GM18861 (cell line): Measurements from ENCODE around the gene CCT8L2.
"Not testable (repeated sequence)": the region's sequence is repeated elsewhere in the genome, so short reads cannot be mapped to it uniquely, and the experiment has no call there.

Source experiments
- ATAC-seq: cut with Tn5 transposase; IDR thresholded peaks from one replicate; pipeline ENCODE4 v1.9.1; 2021; ENCODE audit not compliant: unreplicated experiment

CCT8L2 gene, protein sequence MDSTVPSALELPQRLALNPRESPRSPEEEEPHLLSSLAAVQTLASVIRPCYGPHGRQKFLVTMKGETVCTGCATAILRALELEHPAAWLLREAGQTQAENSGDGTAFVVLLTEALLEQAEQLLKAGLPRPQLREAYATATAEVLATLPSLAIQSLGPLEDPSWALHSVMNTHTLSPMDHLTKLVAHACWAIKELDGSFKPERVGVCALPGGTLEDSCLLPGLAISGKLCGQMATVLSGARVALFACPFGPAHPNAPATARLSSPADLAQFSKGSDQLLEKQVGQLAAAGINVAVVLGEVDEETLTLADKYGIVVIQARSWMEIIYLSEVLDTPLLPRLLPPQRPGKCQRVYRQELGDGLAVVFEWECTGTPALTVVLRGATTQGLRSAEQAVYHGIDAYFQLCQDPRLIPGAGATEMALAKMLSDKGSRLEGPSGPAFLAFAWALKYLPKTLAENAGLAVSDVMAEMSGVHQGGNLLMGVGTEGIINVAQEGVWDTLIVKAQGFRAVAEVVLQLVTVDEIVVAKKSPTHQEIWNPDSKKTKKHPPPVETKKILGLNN

GRCh38 chr22:16592710-16593109, at the start of gene CCT8L2:
TSS of gene CCT8L2 (minus strand) at chr22:16592810. CDS start at chr22:16592550, 260 bp downstream.
- ATAC-seq, result not testable (repeated sequence)

DNA sequence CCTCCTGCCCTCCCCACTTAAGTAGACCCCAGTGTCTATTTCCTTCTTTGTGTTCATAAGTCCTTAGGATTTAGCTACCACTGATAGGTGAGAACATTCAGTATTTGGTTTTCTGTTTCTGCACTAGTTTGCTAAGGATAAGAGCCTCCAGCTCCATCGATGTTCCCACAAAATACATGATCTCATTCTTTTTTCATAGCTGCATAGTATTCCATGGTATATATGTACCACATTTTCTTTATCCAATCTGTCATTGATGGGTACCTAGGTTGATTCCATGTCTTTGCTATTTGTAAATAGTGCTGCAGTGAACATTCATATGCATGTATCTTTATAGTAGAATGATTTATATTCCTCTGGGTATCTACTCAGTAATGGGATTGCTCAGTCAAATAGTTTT, 42.8 kb upstream of the CCT8L2 start:
- not testable (repeated sequence) for ATAC-seq

- ATAC-seq, result not testable (repeated sequence)
These were observed 41.5 kb upstream of the CCT8L2 start for GRCh38 chr22:16634092-16634491.

DNA sequence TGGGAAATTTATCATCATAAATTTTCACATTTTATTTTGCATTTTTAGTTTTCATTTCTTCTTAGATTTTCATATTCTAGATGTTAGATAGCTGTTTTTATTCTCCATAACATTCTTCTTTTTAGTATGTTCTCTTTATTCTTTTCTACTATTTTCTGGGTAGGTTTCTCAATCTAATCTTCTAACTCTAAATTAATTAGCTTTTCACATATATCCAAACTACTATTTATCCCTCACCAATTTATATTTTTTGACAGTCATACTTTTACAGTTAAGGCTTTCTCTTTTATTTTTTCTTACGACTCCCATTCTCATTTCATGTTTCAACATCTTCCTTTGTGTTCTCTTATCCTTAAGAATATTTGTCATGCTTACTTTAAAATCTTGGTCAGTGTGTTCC, 35.9 kb upstream of the CCT8L2 start:
- ATAC-seq, result not testable (repeated sequence)

DNA sequence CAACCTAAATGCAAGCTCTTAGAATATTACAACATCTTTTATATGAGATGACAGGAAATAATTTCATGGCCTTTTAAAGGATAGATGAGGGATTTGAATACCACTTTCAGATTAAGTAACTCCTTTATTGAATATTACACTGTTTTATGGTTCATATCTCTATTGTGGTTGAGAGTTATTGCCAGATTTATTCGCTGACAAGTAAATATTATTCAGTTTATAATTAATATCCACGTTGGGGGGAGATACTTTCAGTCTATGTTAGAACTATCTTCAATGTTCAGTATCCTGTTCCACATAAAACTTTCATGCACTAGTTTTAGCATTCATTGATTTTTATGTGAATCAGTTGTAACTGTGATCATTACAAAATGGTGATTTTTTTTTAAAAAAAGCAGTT, 32.4 kb upstream of the CCT8L2 start:
- ATAC-seq, result not testable (repeated sequence)

DNA sequence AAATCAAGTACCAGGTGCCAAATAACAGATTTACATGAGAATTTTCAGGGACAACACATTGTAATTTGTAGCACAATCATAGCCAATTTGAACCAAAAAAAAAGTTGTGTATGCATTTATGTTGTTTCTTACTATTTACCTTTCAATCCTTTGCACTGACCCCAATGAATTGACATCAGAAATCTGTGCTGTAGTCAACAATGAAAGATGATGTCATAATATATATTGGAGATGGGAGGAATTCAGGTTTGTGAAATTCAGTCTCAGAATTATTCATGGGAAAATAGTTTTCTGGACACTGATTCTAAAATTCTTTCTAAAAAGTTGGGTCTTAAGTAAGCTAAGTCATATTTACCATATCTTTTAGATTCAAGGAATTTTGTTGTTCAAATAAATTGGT, 31.0 kb upstream of the CCT8L2 start:
- ATAC-seq, result not testable (repeated sequence)

GRCh38 chr22:16617516-16617915, 24.9 kb upstream of the CCT8L2 start:
- not testable (repeated sequence) for ATAC-seq

GRCh38 chr22:16616390-16616938, 23.9 kb upstream of the CCT8L2 start:
- ATAC-seq, result not testable (repeated sequence)

DNA sequence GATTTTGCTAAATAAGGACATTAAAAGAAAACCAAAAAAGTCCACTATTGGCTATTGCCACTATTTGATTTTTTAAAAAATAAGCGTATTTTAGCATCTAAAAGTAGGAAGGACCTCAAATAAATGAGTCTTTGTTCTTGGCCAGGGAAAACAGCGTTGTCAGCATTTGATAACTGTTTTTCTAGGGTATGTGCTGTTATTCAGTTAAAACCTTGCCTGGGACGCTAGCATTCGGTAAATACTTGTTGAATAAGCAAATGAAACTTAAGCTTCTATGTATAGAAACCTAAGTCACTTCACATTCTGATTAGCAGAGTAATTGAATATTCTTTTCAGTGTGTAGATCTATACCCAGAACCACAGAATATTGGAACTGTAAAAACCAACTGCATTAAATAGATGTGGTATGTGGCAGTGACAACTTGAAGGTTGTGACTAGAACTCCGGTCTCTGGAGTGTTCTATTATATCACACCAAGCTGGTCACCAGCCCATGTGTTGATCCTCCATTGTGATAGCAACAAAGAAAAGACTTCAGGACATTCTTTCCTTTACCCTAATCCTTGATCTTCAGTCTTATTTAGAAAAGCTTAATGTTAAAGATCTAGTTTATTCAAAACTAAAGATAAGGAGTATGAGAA, 23.1 kb upstream of the CCT8L2 start:
- not testable (repeated sequence) for ATAC-seq

DNA sequence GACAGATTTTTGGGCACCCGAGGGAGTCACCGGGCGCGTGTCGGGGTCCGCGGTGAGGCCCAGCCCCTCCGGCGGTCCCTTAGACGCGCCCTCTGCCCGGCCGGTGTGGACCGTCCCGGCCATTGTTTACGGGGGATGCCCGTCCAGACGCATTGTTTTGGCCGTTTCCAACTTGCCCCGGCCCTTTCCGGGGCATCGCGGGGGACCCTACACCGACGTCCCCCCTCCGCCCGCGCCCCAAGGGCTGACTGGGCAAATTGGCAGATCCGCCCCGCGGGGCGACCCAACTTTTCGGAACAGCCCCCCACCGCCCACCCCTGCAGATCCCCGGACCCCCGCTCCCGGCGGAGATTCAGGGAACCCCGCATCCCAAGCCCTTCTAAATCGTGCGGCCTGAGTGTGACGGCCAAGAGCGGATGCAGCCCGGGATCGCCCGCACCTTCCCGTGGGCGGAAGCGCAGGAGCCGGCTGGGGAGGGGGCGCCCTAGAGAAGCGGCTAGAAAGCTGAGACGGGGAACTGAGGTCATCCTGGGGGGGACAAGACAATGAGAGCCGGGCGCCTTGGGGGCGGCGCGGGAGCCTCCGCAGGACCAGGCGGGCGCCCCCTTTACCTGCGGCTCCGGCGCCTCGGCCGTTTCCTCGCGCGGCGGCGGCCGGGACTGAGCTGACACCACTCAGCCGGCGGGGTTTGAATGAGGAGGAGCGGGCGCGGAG, 17.1 kb upstream of the CCT8L2 start:
- no peak for ATAC-seq

GRCh38 chr22:16608931-16609330, 16.3 kb upstream of the CCT8L2 start:
- ATAC-seq, result no peak

DNA sequence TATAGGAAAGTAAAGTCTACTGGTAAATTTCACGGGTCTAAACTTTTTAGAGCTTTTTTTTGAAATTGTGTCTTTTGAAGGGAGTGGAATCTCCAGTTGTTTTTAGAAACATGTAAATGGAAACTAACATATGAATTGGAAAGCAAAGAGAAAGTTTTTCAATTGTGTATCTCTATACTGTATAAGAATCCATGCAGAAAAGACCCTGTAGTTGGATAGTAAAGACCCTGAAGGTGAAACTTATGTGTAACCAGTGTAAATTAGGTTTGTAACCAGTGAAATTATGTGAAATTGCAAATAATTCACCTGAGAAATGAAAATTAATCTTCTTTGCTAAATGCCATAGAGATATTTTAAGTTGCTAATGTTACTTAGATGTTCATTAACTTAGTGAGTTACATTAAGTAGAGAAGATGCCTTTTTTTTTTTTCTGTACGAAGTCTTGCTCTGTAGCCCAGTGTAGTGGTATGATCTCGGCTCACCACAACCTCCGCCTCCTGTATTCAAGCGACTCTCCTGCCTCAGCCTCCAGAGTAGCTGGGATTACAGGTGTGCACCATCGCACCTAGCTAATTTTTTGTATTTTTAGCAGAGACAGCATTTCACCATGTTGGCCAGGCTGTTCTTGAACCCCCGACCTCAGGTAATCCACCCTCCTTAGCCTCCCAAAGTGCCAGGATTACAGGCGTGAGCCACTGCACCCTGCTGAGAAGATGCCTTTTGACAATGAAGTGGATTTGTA, 11.8 kb upstream of the CCT8L2 start:
- ATAC-seq, result not testable (repeated sequence)

DNA sequence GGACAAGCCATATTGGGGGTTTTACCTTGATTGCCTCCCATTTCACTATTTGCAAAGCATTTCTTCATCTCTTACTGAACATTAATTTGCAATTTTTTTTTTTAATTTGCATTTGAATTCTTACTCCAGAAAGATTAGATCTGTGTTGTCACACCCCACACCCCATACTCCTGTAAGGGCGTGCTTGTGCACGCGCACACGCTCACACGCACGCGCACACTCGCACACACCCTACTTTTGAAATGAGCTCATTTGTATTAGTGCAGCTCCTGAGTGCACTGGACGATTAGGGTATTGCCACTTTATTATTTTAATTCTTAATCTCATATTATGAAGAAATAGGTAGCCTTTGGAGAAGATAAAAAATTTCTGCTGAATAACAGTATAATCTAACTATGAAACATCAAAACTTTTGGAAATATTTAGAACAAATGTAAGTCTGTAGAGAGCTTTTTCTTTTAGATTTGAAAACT, 11.2 kb upstream of the CCT8L2 start:
- not testable (repeated sequence) for ATAC-seq

DNA sequence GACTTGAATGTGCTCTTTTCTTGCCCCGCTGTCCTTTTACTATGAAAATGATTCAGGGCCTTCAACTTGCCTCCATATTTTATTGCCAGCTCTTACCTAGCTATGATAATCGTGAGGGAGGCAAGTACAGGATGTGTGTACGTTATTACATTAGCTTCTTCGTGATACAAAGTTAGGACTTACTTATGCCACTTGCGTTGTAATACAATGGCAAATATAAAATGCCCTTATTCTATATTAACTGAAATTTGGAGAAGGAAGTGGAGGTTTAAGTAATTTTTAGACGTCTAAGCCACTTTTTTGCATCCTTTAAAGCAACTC, 10.8 kb upstream of the CCT8L2 start:
- no peak for ATAC-seq

- ATAC-seq, result not testable (repeated sequence)
These were observed 10.3 kb upstream of the CCT8L2 start for GRCh38 chr22:16602728-16603447.

DNA sequence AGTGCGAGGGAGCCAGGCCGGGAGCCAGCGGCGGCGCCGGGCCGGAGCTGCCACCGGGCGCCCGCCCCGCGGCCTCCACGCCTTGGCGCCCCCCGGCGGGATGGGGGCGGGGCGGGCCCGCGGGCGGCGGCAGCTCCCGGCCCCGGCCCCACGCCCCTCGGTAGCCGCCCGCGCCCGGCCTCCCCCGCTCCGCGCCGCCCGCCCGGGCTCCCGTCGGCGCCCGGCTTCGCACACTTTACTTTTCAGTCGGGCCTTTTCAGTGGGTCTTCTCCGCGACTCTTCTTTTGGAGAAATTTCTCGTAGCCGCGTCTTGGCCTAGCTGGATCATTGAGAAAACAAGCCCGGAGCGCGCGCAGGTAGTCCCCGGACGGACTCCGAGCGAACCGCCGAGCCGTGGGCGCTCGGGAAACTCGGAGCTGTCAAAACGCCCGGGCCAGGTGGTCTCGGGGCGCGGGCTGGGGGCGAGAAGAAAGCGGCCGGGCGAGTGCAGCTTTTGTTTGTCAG, 9.7 kb upstream of the CCT8L2 start:
- ATAC-seq, result not testable (repeated sequence)

DNA sequence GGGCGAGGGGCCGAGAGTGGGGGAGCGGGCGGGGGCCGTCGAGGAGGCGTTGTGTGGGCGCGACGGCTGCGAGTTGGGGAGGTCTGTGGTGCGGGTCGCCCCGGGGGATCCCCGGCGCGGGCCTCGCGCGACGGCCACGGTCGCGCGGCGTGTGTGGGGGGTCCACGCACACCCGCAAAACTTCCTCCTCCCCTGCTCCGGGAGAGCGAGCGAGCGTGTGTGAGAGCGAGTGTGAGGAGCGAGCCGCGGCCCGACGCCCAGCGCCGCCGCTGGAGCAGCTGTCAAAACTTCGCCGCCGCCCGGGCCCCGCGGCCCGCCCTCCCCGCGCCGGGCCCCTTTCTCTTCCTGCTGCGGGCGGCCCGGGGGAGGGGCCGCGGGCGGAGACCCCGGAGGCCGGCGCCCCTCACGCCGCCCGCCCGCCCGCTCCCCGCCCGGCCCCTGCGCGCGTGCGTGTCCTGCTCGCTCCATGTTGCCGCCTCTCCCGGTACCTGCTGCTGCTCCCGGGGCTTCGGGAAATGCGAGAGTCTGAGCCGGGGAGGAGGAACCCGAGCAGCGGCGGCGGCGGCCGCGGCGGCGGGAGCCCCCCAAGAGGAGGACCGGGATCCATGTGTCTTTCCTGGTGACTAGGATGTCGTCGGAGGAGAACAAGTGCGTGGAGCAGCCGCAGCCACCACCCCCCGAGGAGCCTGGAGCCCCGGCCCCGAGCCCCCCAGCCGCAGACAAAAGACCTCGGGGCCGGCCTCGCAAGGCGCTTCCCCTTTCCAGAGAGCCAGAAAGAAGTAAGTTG, 9.0 kb upstream of the CCT8L2 start:
- no peak for ATAC-seq

GRCh38 chr22:16600644-16601436, 8.2 kb upstream of the CCT8L2 start:
- not testable (repeated sequence) for ATAC-seq
